ENCODE data around the gene PI4KA. TPM values are rescaled to one million over a fixed set of nuclear protein-coding genes. Genes with fewer than 3 reads are reported as not detected.
A peak's percentile ranks its signal among the peaks of the same experiment; 100 is the strongest.

The PI4KA gene
- total and polyA plus RNA-seq, 4 donors: 19.4 to 47.5 (median 36.3) TPM

- no peak overlapping the region for H3K9ac ChIP-seq (ENCODE audit: low read depth in 1 of 2, low read length in 2 of 2)
- H3K36me3 ChIP-seq (ENCODE audit: control insufficient read depth in 4 of 4, insufficient read depth in 3 of 4, low read depth in 1 of 4, low read length in 3 of 4): no peaks in the 10 kb centered on the region
- H3K4me1 ChIP-seq (ENCODE audit: control insufficient read depth in 4 of 4, insufficient read depth in 4 of 4, low read length in 3 of 4): peaks cover 3 to 17% (median 10%) of the 10 kb centered on the region in 4 donors
- DNase-seq (ENCODE audit: low spot score): no peak
- H3K9me3 ChIP-seq (ENCODE audit: control insufficient read depth in 4 of 4, low read length in 3 of 4): no peaks in the 10 kb centered on the region
- H3K4me3 ChIP-seq (ENCODE audit: low read depth in 1 of 3, low read length in 3 of 3): no peak overlapping the region
- H3K27me3 ChIP-seq (ENCODE audit: control insufficient read depth in 4 of 4, insufficient read depth in 4 of 4, low read length in 3 of 4): no peaks in the 10 kb centered on the region
- no peak for TF ChIP-seq RAD21 (IDR thresholded peaks at IDR 0.05)
- TF ChIP-seq HNF4A (conservative IDR thresholded peaks at IDR 0.05): peak in 1 of 2 donors; percentile 14
- no peak for TF ChIP-seq HNF4G (IDR thresholded peaks at IDR 0.05)
- peak; percentile 44 to 63 for TF ChIP-seq RXRA (IDR thresholded peaks at IDR 0.05)
- H3K27ac ChIP-seq (ENCODE audit: low read depth in 1 of 2, low read length in 2 of 2): peak overlapping the region; percentile 86 to 91
- WGBS: 47% methylated on average over 4 of the region's 4 CpGs
Observed at GRCh38 chr22:20905415-20906386, 47.1 kb upstream of the PI4KA start.

GRCh38 chr22:20904980-20905355 lies 46.4 kb upstream of the PI4KA start:
- Histone ChIP-seq H3K27ac (ENCODE audit: low read depth in 1 of 2, low read length in 2 of 2) (peak overlapping the region; percentile 86 to 91), H3K36me3 (ENCODE audit: control insufficient read depth in 4 of 4, insufficient read depth in 3 of 4, low read depth in 1 of 4, low read length in 3 of 4) (no peaks in the 10 kb centered on the region), H3K4me3 (ENCODE audit: low read depth in 1 of 3, low read length in 3 of 3) (no peak overlapping the region), H3K4me1 (ENCODE audit: control insufficient read depth in 4 of 4, insufficient read depth in 4 of 4, low read length in 3 of 4) (peaks cover 3 to 19% (median 10%) of the 10 kb centered on the region in 4 donors), H3K9me3 (ENCODE audit: control insufficient read depth in 4 of 4, low read length in 3 of 4) (no peaks in the 10 kb centered on the region), H3K9ac (ENCODE audit: low read depth in 1 of 2, low read length in 2 of 2) (no peak overlapping the region), H3K27me3 (ENCODE audit: control insufficient read depth in 4 of 4, insufficient read depth in 4 of 4, low read length in 3 of 4) (no peaks in the 10 kb centered on the region)
- no peak for DNase-seq (ENCODE audit: low spot score)
- peak; percentile 2 for TF ChIP-seq ZBTB33 (IDR thresholded peaks at IDR 0.05)
- no peak for TF ChIP-seq HNF4A (conservative IDR thresholded peaks at IDR 0.05)
- 48% methylated on average over 3 of the region's 3 CpGs for WGBS

GRCh38 chr22:20904008-20904979 lies 45.7 kb upstream of the PI4KA start:
- no peaks in the 10 kb centered on the region for H3K27me3 ChIP-seq (ENCODE audit: control insufficient read depth in 4 of 4, insufficient read depth in 4 of 4, low read length in 3 of 4)
- no peaks in the 10 kb centered on the region for H3K9me3 ChIP-seq (ENCODE audit: control insufficient read depth in 4 of 4, low read length in 3 of 4)
- peak overlapping the region; percentile 86 to 91 for H3K27ac ChIP-seq (ENCODE audit: low read depth in 1 of 2, low read length in 2 of 2)
- H3K36me3 ChIP-seq (ENCODE audit: control insufficient read depth in 4 of 4, insufficient read depth in 3 of 4, low read depth in 1 of 4, low read length in 3 of 4): no peaks in the 10 kb centered on the region
- DNase-seq (ENCODE audit: low spot score): no peak
- WGBS: 60% methylated on average over 7 of the region's 7 CpGs
- no peak overlapping the region for H3K4me3 ChIP-seq (ENCODE audit: low read depth in 1 of 3, low read length in 3 of 3)
- no peak overlapping the region for H3K9ac ChIP-seq (ENCODE audit: low read depth in 1 of 2, low read length in 2 of 2)
- peaks cover 3 to 21% (median 11%) of the 10 kb centered on the region in 4 donors for H3K4me1 ChIP-seq (ENCODE audit: control insufficient read depth in 4 of 4, insufficient read depth in 4 of 4, low read length in 3 of 4)
- TF ChIP-seq REST (IDR thresholded peaks at IDR 0.05) (peak; percentile 75), FOXA1 (IDR thresholded peaks at IDR 0.05) (peak; percentile 57), JUND (IDR thresholded peaks at IDR 0.05) (peak; percentile 98 to 99), ATF3 (IDR thresholded peaks at IDR 0.05) (peak; percentile 98), MAX (IDR thresholded peaks at IDR 0.05) (peak; percentile 85), CTCF (IDR thresholded peaks at IDR 0.05; ENCODE audit: low read depth, low read length, missing input control) (no peak), HNF4G (IDR thresholded peaks at IDR 0.05) (no peak), YY1 (IDR thresholded peaks at IDR 0.05) (peak; percentile 81), EGR1 (IDR thresholded peaks at IDR 0.05; ENCODE audit: low read depth in 2 of 2) (peak; percentile 60 to 87), ZBTB33 (IDR thresholded peaks at IDR 0.05) (peak; percentile 91)

Measured in liver (tissue), 9 donors.